Esophagus squamous epithelium (tissue), 4 donors: ENCODE data around the gene HMGCS1.

Experiments
- POLR2A ChIP-seq, 4 donors: fragments of 450-650 bp; IDR thresholded peaks; one replicate each; pipeline ENCODE4 v1.6.1; 2017; ENCODE audit warnings: antibody characterized with exemption in 4 of 4, mild to moderate bottlenecking in 4 of 4, moderate library complexity in 3 of 4
- TF ChIP-seq, protein P1 (sequence below), 6 experiments: fragments of 450-650 bp in 4 of 6; fragments of 200-600 bp in 2 of 6; sonication (generic) in 2 of 6; IDR thresholded peaks; one replicate each; pipeline ENCODE4 v1.5.1; 2016 to 2019; ENCODE audit warnings: antibody characterized with exemption in 6 of 6, mild to moderate bottlenecking in 4 of 6, moderate library complexity in 4 of 6

DNA sequence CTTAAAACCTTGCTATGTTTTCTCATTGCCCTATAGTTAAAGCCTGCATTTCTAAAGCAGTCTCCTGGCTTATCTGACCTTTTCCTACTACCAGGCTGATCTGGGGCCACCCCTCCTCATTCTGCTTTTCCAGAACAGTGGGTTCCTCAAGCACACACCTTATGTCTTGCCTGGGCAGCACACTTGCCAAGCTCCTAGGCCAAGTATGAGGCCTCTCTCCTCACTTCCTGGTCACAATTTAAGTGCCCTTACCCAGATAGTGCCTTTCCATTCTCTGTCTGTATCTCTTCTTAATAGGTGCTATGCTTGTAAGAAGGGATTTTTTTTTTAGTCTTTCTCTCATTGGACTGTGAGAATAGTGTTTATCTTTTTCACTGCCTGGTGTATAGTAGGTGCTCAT, 39.7 kb downstream of the HMGCS1 start:
- TF ChIP-seq, protein P1, sequence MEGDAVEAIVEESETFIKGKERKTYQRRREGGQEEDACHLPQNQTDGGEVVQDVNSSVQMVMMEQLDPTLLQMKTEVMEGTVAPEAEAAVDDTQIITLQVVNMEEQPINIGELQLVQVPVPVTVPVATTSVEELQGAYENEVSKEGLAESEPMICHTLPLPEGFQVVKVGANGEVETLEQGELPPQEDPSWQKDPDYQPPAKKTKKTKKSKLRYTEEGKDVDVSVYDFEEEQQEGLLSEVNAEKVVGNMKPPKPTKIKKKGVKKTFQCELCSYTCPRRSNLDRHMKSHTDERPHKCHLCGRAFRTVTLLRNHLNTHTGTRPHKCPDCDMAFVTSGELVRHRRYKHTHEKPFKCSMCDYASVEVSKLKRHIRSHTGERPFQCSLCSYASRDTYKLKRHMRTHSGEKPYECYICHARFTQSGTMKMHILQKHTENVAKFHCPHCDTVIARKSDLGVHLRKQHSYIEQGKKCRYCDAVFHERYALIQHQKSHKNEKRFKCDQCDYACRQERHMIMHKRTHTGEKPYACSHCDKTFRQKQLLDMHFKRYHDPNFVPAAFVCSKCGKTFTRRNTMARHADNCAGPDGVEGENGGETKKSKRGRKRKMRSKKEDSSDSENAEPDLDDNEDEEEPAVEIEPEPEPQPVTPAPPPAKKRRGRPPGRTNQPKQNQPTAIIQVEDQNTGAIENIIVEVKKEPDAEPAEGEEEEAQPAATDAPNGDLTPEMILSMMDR (IDR thresholded peaks at IDR 0.05) = no peak
- TF ChIP-seq POLR2A (IDR thresholded peaks at IDR 0.05) = no peak
